GM13977 (cell line): ENCODE data around the gene C16orf54.
"Not testable (repeated sequence)": the region's sequence is repeated elsewhere in the genome, so short reads cannot be mapped to it uniquely, and the experiment has no call there.

ENCODE experiments used
- DNase-seq: peaks from one replicate; pipeline ENCODE4 v3.0.0; 2012; ENCODE audit warnings: low spot score
- CTCF ChIP-seq: IDR thresholded peaks from 2 replicates; pipeline ENCODE4 v1.5.1; 2012; ENCODE audit warnings: mild to moderate bottlenecking, control low read depth; ENCODE audit not compliant: insufficient read depth; ENCODE audit errors: extremely low read depth, missing control alignments
- in situ Hi-C: fragments of 300-500 bp; cut with MboI; formaldehyde crosslinking; loops from one replicate; pipeline ENCODE4 v1.12.0; 2022; ENCODE audit warnings: low sequenced_read_pairs, low pct_unique_long_range_greater_than_20kb, mixed read lengths, inconsistent platforms; ENCODE audit not compliant: unreplicated experiment

The C16orf54 gene

GRCh38 chr16:29775742-29776408 lies 30.1 kb upstream of the C16orf54 start:
- no peak for DNase-seq
- TF ChIP-seq CTCF = no peak
- in situ Hi-C loops = no loop called here

- in situ Hi-C loops = no loop called here
- DNase-seq = no peak
- no peak for TF ChIP-seq CTCF
Measured at GRCh38 chr16:29774730-29775129, 28.9 kb upstream of the C16orf54 start.

GRCh38 chr16:29772330-29772729 lies 26.5 kb upstream of the C16orf54 start:
- DNase-seq, in situ Hi-C loops: not testable (repeated sequence)

- in situ Hi-C loops = no loop called here
- no peak for DNase-seq
- TF ChIP-seq CTCF = no peak
Measured at GRCh38 chr16:29770250-29770929, 24.6 kb upstream of the C16orf54 start.

GRCh38 chr16:29769507-29769906 lies 23.7 kb upstream of the C16orf54 start:
- no peak for TF ChIP-seq CTCF
- no peak for DNase-seq
- in situ Hi-C loops = no loop called here

- in situ Hi-C loops = no loop called here
- no peak for TF ChIP-seq CTCF
Measured at GRCh38 chr16:29767062-29767461, 21.3 kb upstream of the C16orf54 start.

GRCh38 chr16:29766571-29766970 lies 20.8 kb upstream of the C16orf54 start:
- in situ Hi-C loops = no loop called here
- no peak for TF ChIP-seq CTCF
- no peak for DNase-seq

More at GRCh38 chr16:29767062-29767461, 21.3 kb upstream of the C16orf54 start:
- DNase-seq = no peak
